Raji (cell line): Measurements from ENCODE around the gene SUMF1.
A peak's percentile ranks its signal among the peaks of the same experiment; 100 is the strongest.

Experiments
- POLR2A ChIP-seq: IDR thresholded peaks from 2 replicates; pipeline ENCODE4 v1.6.1; 2011; ENCODE audit warnings: low read depth, low read length, control low read depth; ENCODE audit not compliant: insufficient read depth

Gene SUMF1

GRCh38 chr3:4504340-4505261, 37.5 kb upstream of the SUMF1 start:
- TF ChIP-seq POLR2A, result no peak

GRCh38 chr3:4503050-4503449, 36.0 kb upstream of the SUMF1 start:
- TF ChIP-seq POLR2A, result no peak

- no peak for TF ChIP-seq POLR2A
Observed at GRCh38 chr3:4501927-4502326, 34.9 kb upstream of the SUMF1 start.

GRCh38 chr3:4501437-4501836, 34.4 kb upstream of the SUMF1 start:
- TF ChIP-seq POLR2A, result no peak

GRCh38 chr3:4498446-4498845, 31.4 kb upstream of the SUMF1 start:
- TF ChIP-seq POLR2A, result no peak

- no peak for TF ChIP-seq POLR2A
Observed at GRCh38 chr3:4497843-4498324, 30.8 kb upstream of the SUMF1 start.

GRCh38 chr3:4497005-4497692, 30.1 kb upstream of the SUMF1 start:
- TF ChIP-seq POLR2A, result no peak

- no peak for TF ChIP-seq POLR2A
Observed at GRCh38 chr3:4496087-4496452, 29.0 kb upstream of the SUMF1 start.

- TF ChIP-seq POLR2A, result no peak
Observed at GRCh38 chr3:4495294-4496086, 28.4 kb upstream of the SUMF1 start.

- TF ChIP-seq POLR2A, result no peak
Observed at GRCh38 chr3:4494895-4495264, 27.8 kb upstream of the SUMF1 start.

- TF ChIP-seq POLR2A, result no peak
Observed at GRCh38 chr3:4493941-4494894, 27.1 kb upstream of the SUMF1 start.

- peak; percentile 99 for TF ChIP-seq POLR2A
Observed at GRCh38 chr3:4493014-4493940, 26.2 kb upstream of the SUMF1 start, which contains the start of gene ITPR1. TSS of gene ITPR1 (plus strand) at chr3:4493348. CDS start at chr3:4516492, 23,144 bp downstream.

GRCh38 chr3:4492208-4493013, 25.3 kb upstream of the SUMF1 start:
- TF ChIP-seq POLR2A, result no peak

GRCh38 chr3:4491855-4492207, 24.8 kb upstream of the SUMF1 start:
- TF ChIP-seq POLR2A, result no peak
